ES-I3 (cell line): Measurements from ENCODE around the gene ERO1B.
"Not testable (repeated sequence)": the region's sequence is repeated elsewhere in the genome, so short reads cannot be mapped to it uniquely, and the experiment has no call there.

Experiments used
- H3K36me3 ChIP-seq: 2 replicates; pipeline ENCODE4 v1.6.1; 2013; ENCODE audit warnings: mild to moderate bottlenecking, low read length, control low read depth, moderate library complexity; ENCODE audit not compliant: insufficient read depth
- H3K4me1 ChIP-seq: 2 replicates; pipeline ENCODE4 v1.6.1; 2013; ENCODE audit warnings: mild to moderate bottlenecking, control low read depth, low read length; ENCODE audit not compliant: insufficient read depth
- H3K9ac ChIP-seq: 2 replicates; pipeline ENCODE4 v1.6.1; 2013; ENCODE audit warnings: low read depth, mild to moderate bottlenecking, low read length, moderate library complexity
- H3K9me3 ChIP-seq: 2 replicates; pipeline ENCODE4 v1.6.1; 2013; ENCODE audit warnings: mild to moderate bottlenecking, low read length, moderate library complexity; ENCODE audit not compliant: control insufficient read depth, insufficient read depth

ERO1B gene

GRCh38 chr1:236209185-236209584 lies 72.6 kb downstream of the ERO1B start:
- H3K9ac ChIP-seq, result no peak overlapping the region
- H3K4me1 ChIP-seq, result no peaks in the 10 kb centered on the region
- no peaks in the 10 kb centered on the region for H3K36me3 ChIP-seq
- no peaks in the 10 kb centered on the region for H3K9me3 ChIP-seq

GRCh38 chr1:236207569-236207968 lies 74.2 kb downstream of the ERO1B start:
- Histone ChIP-seq H3K4me1 (no peaks in the 10 kb centered on the region), H3K9ac (no peak overlapping the region), H3K36me3 (no peaks in the 10 kb centered on the region), H3K9me3 (no peaks in the 10 kb centered on the region)

- no peaks in the 10 kb centered on the region for H3K4me1 ChIP-seq
- no peaks in the 10 kb centered on the region for H3K36me3 ChIP-seq
- no peaks in the 10 kb centered on the region for H3K9me3 ChIP-seq
- no peak overlapping the region for H3K9ac ChIP-seq
These were observed 74.6 kb downstream of the ERO1B start for GRCh38 chr1:236207121-236207520.

- Histone ChIP-seq H3K36me3 (no peaks in the 10 kb centered on the region), H3K9ac (no peak overlapping the region), H3K9me3 (no peaks in the 10 kb centered on the region), H3K4me1 (no peaks in the 10 kb centered on the region)
These were observed 75.2 kb downstream of the ERO1B start for GRCh38 chr1:236206548-236206947.

GRCh38 chr1:236204656-236205055 lies 77.1 kb downstream of the ERO1B start:
- H3K9ac ChIP-seq, result no peak overlapping the region
- no peaks in the 10 kb centered on the region for H3K4me1 ChIP-seq
- no peaks in the 10 kb centered on the region for H3K36me3 ChIP-seq
- no peaks in the 10 kb centered on the region for H3K9me3 ChIP-seq

- Histone ChIP-seq H3K9ac (no peak overlapping the region), H3K4me1 (no peaks in the 10 kb centered on the region), H3K9me3 (no peaks in the 10 kb centered on the region), H3K36me3 (no peaks in the 10 kb centered on the region)
These were observed 77.7 kb downstream of the ERO1B start for GRCh38 chr1:236204039-236204438.

GRCh38 chr1:236201786-236202185 lies 80.0 kb downstream of the ERO1B start:
- Histone ChIP-seq H3K9ac (no peak overlapping the region), H3K4me1 (no peaks in the 10 kb centered on the region), H3K9me3 (no peaks in the 10 kb centered on the region), H3K36me3 (no peaks in the 10 kb centered on the region)

DNA sequence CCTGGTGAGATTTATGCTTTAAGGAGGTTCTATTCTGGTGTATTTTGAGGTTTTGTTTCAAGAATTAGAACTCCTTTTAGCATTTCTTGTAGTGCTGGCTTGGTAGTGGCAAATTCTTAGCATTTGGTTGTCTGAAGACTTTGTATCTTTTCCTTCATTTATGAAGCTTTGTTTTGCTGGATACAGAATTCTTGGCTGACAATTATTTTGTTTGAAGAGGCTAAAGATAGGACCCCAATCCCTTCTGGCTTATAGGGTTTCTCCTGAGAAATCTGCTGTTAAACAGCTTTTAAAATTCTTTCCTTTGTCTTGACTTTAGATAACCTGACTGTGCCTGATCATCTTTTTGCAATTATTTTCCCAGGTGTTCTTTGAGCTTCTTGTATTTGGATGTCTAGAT lies 80.8 kb downstream of the ERO1B start:
- H3K36me3 ChIP-seq, result no peaks in the 10 kb centered on the region
- H3K9me3 ChIP-seq, result no peaks in the 10 kb centered on the region
- H3K9ac ChIP-seq, result no peak overlapping the region
- no peaks in the 10 kb centered on the region for H3K4me1 ChIP-seq

GRCh38 chr1:236193184-236193583 lies 88.6 kb downstream of the ERO1B start:
- Histone ChIP-seq H3K4me1 (no peaks in the 10 kb centered on the region), H3K9me3 (no peaks in the 10 kb centered on the region), H3K36me3 (no peaks in the 10 kb centered on the region), H3K9ac (no peak overlapping the region)

DNA sequence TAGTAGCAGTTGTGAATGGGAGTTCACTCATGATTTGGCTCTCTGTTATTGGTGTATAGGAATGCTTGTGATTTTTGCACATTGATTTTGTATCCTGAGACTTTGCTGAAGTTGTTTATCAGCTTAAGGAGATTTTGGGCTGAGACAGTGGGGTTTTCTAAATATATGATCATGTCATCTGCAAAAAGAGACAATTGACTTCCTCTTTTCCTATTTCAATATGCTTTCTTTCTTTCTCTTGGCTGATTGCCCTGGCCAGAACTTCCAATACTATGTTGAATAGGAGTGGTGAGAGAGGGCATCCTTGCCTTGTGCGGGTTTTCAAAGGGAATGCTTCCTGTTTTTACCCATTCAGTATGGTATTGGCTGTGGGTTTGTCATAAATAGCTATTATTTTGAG lies 93.7 kb downstream of the ERO1B start:
- not testable (repeated sequence) for H3K9ac ChIP-seq, H3K4me1 ChIP-seq, H3K36me3 ChIP-seq, H3K9me3 ChIP-seq

DNA sequence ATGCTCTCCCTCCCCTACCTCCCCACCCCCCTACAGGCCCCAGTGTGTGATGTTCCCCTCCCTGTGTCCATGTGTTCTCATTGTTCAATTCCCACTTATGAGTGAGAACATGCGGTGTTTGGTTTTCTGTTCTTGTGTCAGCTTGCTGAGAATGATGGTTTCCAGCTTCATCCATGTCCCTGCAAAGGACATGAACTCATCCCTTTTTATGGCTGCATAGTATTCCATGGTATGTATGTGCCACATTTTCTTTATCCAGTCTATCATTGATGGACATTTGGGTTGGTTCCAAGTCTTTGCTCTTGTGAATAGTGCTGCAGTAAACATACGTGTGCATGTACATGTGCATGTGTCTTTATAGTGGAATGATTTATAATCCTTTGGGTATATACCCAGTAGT lies 95.3 kb downstream of the ERO1B start:
- not testable (repeated sequence) for H3K9me3 ChIP-seq, H3K4me1 ChIP-seq, H3K36me3 ChIP-seq, H3K9ac ChIP-seq

GRCh38 chr1:236185687-236186086 lies 96.1 kb downstream of the ERO1B start:
- no peaks in the 10 kb centered on the region for H3K9me3 ChIP-seq
- no peaks in the 10 kb centered on the region for H3K4me1 ChIP-seq
- no peaks in the 10 kb centered on the region for H3K36me3 ChIP-seq
- no peak overlapping the region for H3K9ac ChIP-seq

- H3K9me3 ChIP-seq, result no peaks in the 10 kb centered on the region
- no peaks in the 10 kb centered on the region for H3K36me3 ChIP-seq
- H3K9ac ChIP-seq, result no peak overlapping the region
- H3K4me1 ChIP-seq, result no peaks in the 10 kb centered on the region
These were observed 100.7 kb downstream of the ERO1B start for GRCh38 chr1:236181059-236181458.

GRCh38 chr1:236179634-236180033 lies 102.1 kb downstream of the ERO1B start:
- Histone ChIP-seq H3K36me3 (no peaks in the 10 kb centered on the region), H3K4me1 (no peaks in the 10 kb centered on the region), H3K9ac (no peak overlapping the region), H3K9me3 (no peaks in the 10 kb centered on the region)

DNA sequence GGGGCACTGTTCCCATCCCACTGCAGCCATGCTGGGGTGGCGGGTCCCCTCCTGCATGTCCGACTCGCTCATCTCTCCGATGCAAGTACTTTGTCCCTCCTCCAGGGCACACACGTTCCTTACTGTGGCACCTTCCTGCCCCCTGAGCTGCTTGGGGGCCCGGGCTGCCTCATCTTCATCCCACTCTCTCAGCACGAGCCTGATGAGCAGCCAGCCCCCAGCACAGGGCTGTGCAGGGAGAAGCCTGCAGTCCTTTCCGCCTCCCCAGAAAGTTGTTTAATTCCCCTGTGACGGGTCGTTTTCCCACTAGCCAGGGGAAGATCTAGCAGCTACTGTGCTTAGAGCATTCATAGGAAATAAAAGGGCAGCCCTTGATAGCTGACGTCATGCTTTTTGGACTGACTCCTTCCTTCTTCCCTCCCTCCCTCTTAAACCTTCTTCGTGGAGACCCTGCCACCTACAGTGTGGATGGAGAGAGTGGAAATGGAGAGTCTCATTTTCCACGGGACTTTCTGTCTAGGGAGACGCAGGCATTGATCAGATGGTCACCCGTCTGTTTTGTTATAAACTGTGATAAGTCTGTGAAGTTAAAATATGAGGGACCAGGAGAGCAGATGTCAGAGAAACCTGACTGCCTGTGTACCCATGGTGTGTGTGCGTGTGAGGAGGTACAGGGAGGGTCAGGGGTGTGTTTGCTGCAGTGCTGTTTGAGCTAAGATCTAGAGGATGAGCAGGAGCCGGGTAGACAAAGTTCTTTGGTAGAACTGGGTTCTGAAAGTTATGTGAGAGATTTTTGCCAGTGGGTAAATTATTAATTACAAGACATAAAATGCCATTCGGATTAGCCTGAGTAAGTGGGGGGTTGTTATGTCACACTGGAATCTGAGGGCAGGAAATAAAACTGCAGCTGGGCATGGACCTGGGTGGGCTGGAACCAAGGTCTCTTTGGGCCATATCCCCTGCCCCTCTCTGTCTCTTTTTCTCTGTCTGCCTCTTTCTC lies 105.1 kb downstream of the ERO1B start:
- no peaks in the 10 kb centered on the region for H3K4me1 ChIP-seq
- H3K9me3 ChIP-seq, result no peaks in the 10 kb centered on the region
- no peak overlapping the region for H3K9ac ChIP-seq
- H3K36me3 ChIP-seq, result no peaks in the 10 kb centered on the region
